Epithelial cell of proximal tubule (primary cell): ENCODE results near the gene PGAM2. TPM values are rescaled to one million over a fixed set of nuclear protein-coding genes. Genes with fewer than 3 reads are reported as not detected.

Experiments used
- DNase-seq: peaks from one replicate; pipeline ENCODE4 v3.0.0-alpha.2; 2011; ENCODE audit warnings: low read depth
- H3K4me3 ChIP-seq: 2 replicates; pipeline ENCODE4 v1.5.1; 2011; ENCODE audit warnings: low read depth, mild to moderate bottlenecking, low read length
- CTCF ChIP-seq: conservative IDR thresholded peaks from 2 replicates; pipeline ENCODE4 v1.5.1; 2012; ENCODE audit warnings: low read depth, mild to moderate bottlenecking, low read length
- total RNA-seq: library from RNA; depleted of rRNA; stranded (reverse); fragments of >200 nt; gene quantifications from 2 replicates; pipeline ENCODE4 v1.2.3, GENCODE V29; 2015

The PGAM2 gene
- total RNA-seq, 1 donor from 2014 or later, result not detected

GRCh38 chr7:44063547-44063893 is 1.8 kb downstream of the PGAM2 start:
- H3K4me3 ChIP-seq, result no peak overlapping the region
- TF ChIP-seq CTCF, result no peak
- no peak for DNase-seq

- no peak for DNase-seq
- H3K4me3 ChIP-seq, result no peak overlapping the region
- TF ChIP-seq CTCF, result no peak
These were observed 2.5 kb downstream of the PGAM2 start for GRCh38 chr7:44062903-44063295.

- H3K4me3 ChIP-seq, result no peak overlapping the region
- no peak for DNase-seq
- no peak for TF ChIP-seq CTCF
These were observed 3.0 kb downstream of the PGAM2 start for GRCh38 chr7:44062180-44062902.

GRCh38 chr7:44061645-44062179 is 3.7 kb downstream of the PGAM2 start:
- TF ChIP-seq CTCF, result no peak
- no peak for DNase-seq
- H3K4me3 ChIP-seq, result no peak overlapping the region

- H3K4me3 ChIP-seq, result no peak overlapping the region
- no peak for DNase-seq
- no peak for TF ChIP-seq CTCF
These were observed 4.3 kb downstream of the PGAM2 start for GRCh38 chr7:44060948-44061644.

GRCh38 chr7:44060091-44060947 is 5.0 kb downstream of the PGAM2 start:
- DNase-seq, result no peak
- TF ChIP-seq CTCF, result no peak
- H3K4me3 ChIP-seq, result no peak overlapping the region
